CMK (cell line): ENCODE measurements around the gene GABRG3.
"Not testable (repeated sequence)": the region's sequence is repeated elsewhere in the genome, so short reads cannot be mapped to it uniquely, and the experiment has no call there.

Experiments used
- DNase-seq: peaks from one replicate; pipeline ENCODE4 v3.0.0-alpha.2; 2010; ENCODE audit warnings: low read depth

The GABRG3 gene

GRCh38 chr15:27339138-27339537 is 368.2 kb downstream of the GABRG3 start:
- DNase-seq: no peak

DNA sequence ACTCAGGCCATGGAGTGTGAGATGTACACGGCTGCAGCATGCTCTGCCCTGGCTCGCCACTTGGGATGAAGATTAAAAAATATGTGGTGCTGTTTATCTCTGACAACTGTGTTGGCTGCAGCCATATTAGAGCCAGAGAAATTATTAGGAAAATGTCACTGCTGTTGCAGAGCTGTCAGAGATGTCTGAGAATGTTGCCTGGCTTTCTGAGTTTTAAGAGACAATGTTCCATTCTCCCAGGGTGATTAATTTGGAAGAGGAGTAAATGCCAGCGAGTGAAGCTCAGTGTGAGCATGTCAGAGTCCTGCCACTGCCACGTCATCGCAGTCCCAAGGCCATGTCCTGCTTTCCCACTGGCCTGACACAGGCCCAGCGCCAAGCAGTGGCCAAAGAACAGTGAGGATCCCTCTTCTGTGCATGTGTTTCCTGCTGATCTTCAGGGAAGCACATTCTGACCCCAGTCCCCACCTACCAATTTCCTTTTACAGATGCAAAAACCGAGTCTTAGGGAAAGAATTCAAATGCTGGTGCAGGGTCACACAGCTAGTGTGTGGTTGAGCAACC is 370.9 kb downstream of the GABRG3 start:
- no peak for DNase-seq

DNA sequence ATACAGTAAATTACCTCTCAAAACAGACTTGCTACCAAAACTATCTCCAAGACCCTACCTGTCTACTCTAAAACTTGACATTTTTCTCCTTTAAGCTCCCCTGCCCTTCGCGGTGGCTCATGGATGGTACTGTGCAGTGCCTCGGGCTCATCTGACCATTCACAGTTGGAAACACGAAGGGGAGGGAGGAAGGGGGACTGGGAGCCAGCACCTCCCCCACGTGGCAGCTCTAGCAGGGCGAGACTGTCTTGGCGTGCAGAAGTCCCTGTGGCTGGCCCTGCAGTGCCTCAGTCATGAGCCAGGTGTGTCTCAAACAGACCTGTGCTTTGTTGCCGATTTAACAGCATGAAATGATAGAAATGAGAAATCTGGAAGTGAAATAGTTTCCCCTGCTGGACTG is 372.0 kb downstream of the GABRG3 start:
- DNase-seq: no peak

- DNase-seq: no peak
Measured at GRCh38 chr15:27352136-27352535, 381.2 kb downstream of the GABRG3 start.

GRCh38 chr15:27353856-27354255 is 382.9 kb downstream of the GABRG3 start:
- DNase-seq: no peak

- DNase-seq: no peak
Measured at GRCh38 chr15:27358751-27359434, 387.9 kb downstream of the GABRG3 start.

DNA sequence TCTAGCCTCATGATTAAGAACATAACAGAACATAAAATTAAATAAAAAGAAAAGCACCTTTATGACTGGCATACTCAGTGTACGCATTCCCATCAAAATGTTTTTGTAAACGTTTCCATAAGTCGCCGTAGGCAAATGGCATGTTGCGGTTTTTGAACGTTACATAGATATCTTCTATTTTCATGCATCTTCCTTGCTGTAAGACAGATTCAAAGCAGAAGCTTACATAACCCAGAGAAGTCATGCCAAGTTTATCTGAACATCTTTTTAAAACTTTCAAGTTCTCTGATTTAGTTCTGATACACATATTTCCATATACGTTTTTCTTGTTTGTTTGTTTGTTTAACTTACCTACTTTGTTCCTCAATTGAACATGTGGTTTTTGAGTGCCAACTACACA is 388.6 kb downstream of the GABRG3 start:
- no peak for DNase-seq

DNA sequence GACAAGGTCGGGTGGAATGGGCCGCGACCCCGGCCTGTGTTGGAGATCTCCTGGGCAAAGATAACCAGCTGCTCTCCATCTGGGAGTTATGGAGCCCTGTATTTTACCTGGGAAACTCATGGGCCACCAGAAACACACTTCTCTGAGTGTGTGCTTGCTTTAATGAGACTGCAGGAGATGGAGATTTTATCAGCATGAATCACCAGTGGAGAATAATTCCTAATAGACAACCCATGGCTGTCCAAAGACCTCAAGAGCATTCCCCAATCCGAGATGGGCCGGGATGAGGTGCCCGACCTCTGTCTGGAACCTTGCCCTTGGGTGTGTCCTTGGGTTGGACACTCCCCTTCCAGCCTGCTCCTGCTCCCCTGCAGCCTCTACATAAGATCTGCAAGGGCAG is 389.3 kb downstream of the GABRG3 start:
- DNase-seq: no peak

DNA sequence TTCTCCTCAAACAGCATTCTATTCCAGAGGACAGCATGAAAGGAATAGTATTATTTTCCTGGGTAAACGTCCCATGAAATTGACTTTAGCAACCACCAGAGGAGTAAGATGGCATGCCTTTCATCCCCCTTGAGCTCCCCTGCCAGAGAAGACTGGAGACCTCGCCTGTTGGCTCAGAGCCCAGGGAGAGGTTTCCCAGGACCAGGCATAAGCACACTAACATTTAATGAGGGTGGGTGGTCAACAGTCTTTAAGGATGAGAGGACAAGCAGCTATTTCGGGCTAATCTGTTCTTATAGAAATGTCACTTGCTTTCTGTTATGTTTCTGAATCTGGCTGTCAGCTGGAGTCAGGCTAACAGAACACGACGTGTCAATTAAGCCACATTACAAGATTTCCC is 390.5 kb downstream of the GABRG3 start:
- no peak for DNase-seq

- DNase-seq: no peak
Measured at GRCh38 chr15:27365456-27365855, 394.5 kb downstream of the GABRG3 start.

GRCh38 chr15:27377391-27377790 is 406.4 kb downstream of the GABRG3 start:
- DNase-seq: not testable (repeated sequence)

DNA sequence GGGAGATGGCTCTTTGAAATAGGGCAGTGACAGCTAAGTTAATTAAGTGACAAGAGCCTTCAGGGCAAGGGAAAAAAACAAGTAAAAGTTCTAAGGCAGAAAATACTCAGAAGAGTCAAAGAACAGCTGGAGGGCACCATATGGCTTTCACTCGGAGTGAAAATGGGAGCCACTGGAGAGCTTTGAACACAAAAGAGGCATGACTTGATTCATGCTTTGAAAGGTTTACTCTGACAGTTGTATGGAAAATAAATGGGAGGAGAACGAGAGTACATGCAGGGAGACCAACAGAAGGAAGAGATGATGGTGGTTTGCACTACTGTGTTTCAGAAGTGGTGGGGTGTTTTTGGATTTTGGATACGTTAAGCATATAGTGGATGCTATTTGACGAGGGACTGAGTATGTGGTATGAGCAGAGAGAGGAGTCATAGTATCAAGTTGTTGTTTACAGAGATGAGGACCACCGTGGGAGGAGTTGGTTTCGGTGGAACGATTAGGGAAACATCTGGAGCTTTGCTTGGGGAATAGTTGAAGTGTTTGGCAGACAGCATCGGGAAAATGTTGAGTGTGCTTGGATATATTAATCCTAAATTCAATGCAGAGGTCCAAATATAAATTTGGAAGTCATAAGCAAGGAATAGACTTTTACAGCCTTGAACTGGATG is 411.5 kb downstream of the GABRG3 start:
- no peak for DNase-seq

- DNase-seq: no peak
Measured at GRCh38 chr15:27383726-27384125, 412.7 kb downstream of the GABRG3 start.

GRCh38 chr15:27392163-27392562 is 421.2 kb downstream of the GABRG3 start:
- no peak for DNase-seq

DNA sequence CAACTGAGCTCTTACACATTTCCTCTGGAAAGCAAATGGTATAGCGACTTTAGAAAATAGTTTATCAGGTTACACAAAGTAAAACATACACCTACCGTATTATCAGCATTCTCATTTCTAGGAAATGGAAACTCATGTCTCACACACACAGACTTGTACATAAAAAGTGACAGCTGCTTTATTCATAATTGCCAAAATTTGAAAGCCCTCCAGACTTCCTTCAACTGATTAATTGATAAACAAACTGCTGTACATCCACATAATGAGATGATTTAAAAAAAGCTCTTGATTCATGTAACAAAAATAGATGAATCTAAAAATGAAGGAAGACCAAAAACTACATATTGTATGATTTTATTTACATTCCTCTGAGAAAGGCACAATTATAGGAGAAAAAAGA is 425.5 kb downstream of the GABRG3 start:
- no peak for DNase-seq

GRCh38 chr15:27396996-27397395 is 426.0 kb downstream of the GABRG3 start:
- no peak for DNase-seq

GRCh38 chr15:27398631-27399161 is 427.7 kb downstream of the GABRG3 start:
- DNase-seq: no peak

- no peak for DNase-seq
Measured at GRCh38 chr15:27399241-27399640, 428.3 kb downstream of the GABRG3 start.

- DNase-seq: no peak
Measured at GRCh38 chr15:27401471-27401870, 430.5 kb downstream of the GABRG3 start.

GRCh38 chr15:27408428-27408827 is 437.4 kb downstream of the GABRG3 start:
- DNase-seq: no peak

GRCh38 chr15:27410996-27411605 is 440.1 kb downstream of the GABRG3 start:
- no peak for DNase-seq

GRCh38 chr15:27412415-27412814 is 441.4 kb downstream of the GABRG3 start:
- DNase-seq: no peak
